Measurements from ENCODE around the gene BCAS1.

Gene BCAS1

DNA sequence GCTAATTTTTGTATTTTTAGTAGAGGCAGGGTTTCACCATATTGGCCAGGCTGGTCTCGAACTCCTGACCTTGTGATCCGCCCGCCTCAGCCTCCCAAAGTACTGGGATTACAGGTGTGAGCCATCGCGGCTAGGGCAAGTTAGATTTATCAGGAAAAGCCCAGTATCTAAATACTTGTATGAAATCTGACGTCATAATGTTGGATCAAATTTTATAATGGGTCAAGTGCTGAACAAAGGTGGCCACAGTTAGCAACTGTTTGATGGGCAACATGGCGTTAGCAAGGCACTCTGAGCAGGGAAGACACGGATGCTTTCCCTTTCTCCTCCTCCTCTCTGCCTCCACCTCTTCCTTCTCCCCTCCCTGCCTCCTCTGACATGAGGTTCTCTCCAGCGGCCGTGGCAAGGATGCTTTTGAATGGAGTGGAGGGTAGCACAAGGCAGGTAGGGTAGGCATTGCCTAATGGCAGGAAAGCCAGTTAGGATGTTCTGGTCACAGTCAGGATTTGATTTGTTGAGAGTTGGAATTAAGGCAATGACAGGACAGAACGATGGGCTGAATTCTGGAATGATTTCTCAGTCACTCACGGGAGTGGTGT lies 149.6 kb downstream of the BCAS1 start:
- Histone ChIP-seq H3K27me3 (ENCODE audit: control insufficient read depth, insufficient read depth, low read length) (no peaks in the 10 kb centered on the region), H3K4me3 (ENCODE audit: low read depth, low read length) (no peak overlapping the region), H3K4me1 (ENCODE audit: control insufficient read depth, insufficient read depth, low read length) (peaks cover 14% of the 10 kb centered on the region), H3K36me3 (ENCODE audit: control insufficient read depth, insufficient read depth, low read length) (no peaks in the 10 kb centered on the region), H3K9me3 (ENCODE audit: control insufficient read depth, insufficient read depth, low read length) (no peaks in the 10 kb centered on the region), H3K9ac (ENCODE audit: low read depth, low read length) (no peak overlapping the region)

DNA sequence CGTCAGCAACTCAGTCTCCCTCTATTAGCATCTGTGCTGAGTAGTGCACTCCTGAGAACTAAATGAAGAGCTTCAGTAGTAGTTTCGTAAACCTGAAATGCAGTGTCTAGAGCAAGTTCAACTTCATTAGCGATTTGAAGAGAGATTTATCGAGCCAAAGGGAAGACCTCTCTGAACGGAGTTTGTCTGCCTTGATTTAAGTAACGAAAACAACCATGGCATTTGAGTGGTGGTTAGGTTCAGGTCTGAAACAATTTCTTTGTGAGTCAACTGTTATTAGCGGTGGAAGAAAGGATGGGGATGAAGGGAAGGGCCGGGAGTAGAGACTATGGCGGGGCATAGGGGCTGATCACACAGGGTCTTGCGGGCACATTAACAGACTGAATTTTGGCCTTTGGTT lies 150.5 kb downstream of the BCAS1 start:
- Histone ChIP-seq H3K36me3 (ENCODE audit: control insufficient read depth, insufficient read depth, low read length) (no peaks in the 10 kb centered on the region), H3K27me3 (ENCODE audit: control insufficient read depth, insufficient read depth, low read length) (no peaks in the 10 kb centered on the region), H3K9ac (ENCODE audit: low read depth, low read length) (no peak overlapping the region), H3K4me3 (ENCODE audit: low read depth, low read length) (no peak overlapping the region), H3K4me1 (ENCODE audit: control insufficient read depth, insufficient read depth, low read length) (peaks cover 14% of the 10 kb centered on the region), H3K9me3 (ENCODE audit: control insufficient read depth, insufficient read depth, low read length) (no peaks in the 10 kb centered on the region)

- no peak overlapping the region for H3K9ac ChIP-seq (ENCODE audit: low read depth, low read length)
- H3K9me3 ChIP-seq (ENCODE audit: control insufficient read depth, insufficient read depth, low read length), result no peaks in the 10 kb centered on the region
- H3K27me3 ChIP-seq (ENCODE audit: control insufficient read depth, insufficient read depth, low read length), result no peaks in the 10 kb centered on the region
- H3K36me3 ChIP-seq (ENCODE audit: control insufficient read depth, insufficient read depth, low read length), result no peaks in the 10 kb centered on the region
- H3K4me1 ChIP-seq (ENCODE audit: control insufficient read depth, insufficient read depth, low read length), result peaks cover 19% of the 10 kb centered on the region
- H3K4me3 ChIP-seq (ENCODE audit: low read depth, low read length), result peak overlapping the region; percentile 31
Observed at GRCh38 chr20:53918949-53919361, 151.4 kb downstream of the BCAS1 start.

GRCh38 chr20:53918020-53918311 lies 152.4 kb downstream of the BCAS1 start:
- Histone ChIP-seq H3K36me3 (ENCODE audit: control insufficient read depth, insufficient read depth, low read length) (no peaks in the 10 kb centered on the region), H3K4me3 (ENCODE audit: low read depth, low read length) (no peak overlapping the region), H3K9me3 (ENCODE audit: control insufficient read depth, insufficient read depth, low read length) (no peaks in the 10 kb centered on the region), H3K27me3 (ENCODE audit: control insufficient read depth, insufficient read depth, low read length) (no peaks in the 10 kb centered on the region), H3K4me1 (ENCODE audit: control insufficient read depth, insufficient read depth, low read length) (peaks cover 19% of the 10 kb centered on the region), H3K9ac (ENCODE audit: low read depth, low read length) (no peak overlapping the region)

DNA sequence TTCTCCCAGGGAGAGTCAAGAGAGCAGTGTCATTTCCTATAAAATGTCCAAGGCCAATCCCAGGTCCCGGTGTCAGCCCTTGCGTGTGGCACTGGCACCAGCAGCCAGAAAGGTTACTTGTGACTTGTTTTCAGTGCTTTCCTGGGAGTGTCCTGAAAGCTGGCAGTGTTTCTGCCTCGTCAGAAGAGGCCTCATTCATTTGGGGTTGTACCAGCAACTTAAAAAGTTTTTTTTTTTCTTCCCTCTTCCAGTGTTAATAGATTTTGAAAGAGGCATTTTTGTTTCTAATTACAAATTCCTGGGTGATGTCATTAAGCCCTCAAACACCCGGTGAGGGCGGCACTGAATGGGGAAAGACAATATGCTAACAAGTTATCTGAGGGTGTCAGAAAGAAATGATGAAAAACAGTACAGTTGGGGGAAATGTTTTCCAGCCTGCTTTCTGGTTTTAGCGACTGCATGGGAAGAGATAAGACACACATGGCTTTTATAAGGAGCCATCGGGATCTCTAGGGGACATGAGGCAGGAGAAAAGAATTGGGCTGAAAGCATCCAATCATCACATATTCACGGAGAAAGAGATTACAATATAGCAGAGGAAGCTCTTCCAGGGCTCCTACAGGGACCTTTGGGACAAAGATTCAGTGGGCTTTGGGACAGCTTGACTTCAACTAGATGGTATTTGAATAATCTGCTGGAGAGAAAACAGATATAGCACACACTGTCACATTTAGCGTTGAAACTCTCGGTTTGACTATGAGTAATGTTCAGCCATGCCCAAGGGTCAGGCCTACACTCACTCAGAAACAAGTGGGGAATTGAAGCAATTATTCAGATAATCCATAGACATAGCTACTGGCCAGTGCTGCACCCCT lies 153.0 kb downstream of the BCAS1 start:
- no peak overlapping the region for H3K9ac ChIP-seq (ENCODE audit: low read depth, low read length)
- H3K36me3 ChIP-seq (ENCODE audit: control insufficient read depth, insufficient read depth, low read length), result no peaks in the 10 kb centered on the region
- peaks cover 19% of the 10 kb centered on the region for H3K4me1 ChIP-seq (ENCODE audit: control insufficient read depth, insufficient read depth, low read length)
- no peaks in the 10 kb centered on the region for H3K27me3 ChIP-seq (ENCODE audit: control insufficient read depth, insufficient read depth, low read length)
- H3K4me3 ChIP-seq (ENCODE audit: low read depth, low read length), result no peak overlapping the region
- H3K9me3 ChIP-seq (ENCODE audit: control insufficient read depth, insufficient read depth, low read length), result no peaks in the 10 kb centered on the region

GRCh38 chr20:53916173-53916512 lies 154.3 kb downstream of the BCAS1 start:
- H3K9me3 ChIP-seq (ENCODE audit: control insufficient read depth, insufficient read depth, low read length), result no peaks in the 10 kb centered on the region
- H3K4me3 ChIP-seq (ENCODE audit: low read depth, low read length), result no peak overlapping the region
- peaks cover 19% of the 10 kb centered on the region for H3K4me1 ChIP-seq (ENCODE audit: control insufficient read depth, insufficient read depth, low read length)
- no peak overlapping the region for H3K9ac ChIP-seq (ENCODE audit: low read depth, low read length)
- H3K36me3 ChIP-seq (ENCODE audit: control insufficient read depth, insufficient read depth, low read length), result no peaks in the 10 kb centered on the region
- H3K27me3 ChIP-seq (ENCODE audit: control insufficient read depth, insufficient read depth, low read length), result no peaks in the 10 kb centered on the region

GRCh38 chr20:53915446-53916172 lies 154.8 kb downstream of the BCAS1 start:
- Histone ChIP-seq H3K4me1 (ENCODE audit: control insufficient read depth, insufficient read depth, low read length) (peaks cover 15% of the 10 kb centered on the region), H3K9me3 (ENCODE audit: control insufficient read depth, insufficient read depth, low read length) (no peaks in the 10 kb centered on the region), H3K4me3 (ENCODE audit: low read depth, low read length) (peak overlapping the region; percentile 79), H3K27me3 (ENCODE audit: control insufficient read depth, insufficient read depth, low read length) (no peaks in the 10 kb centered on the region), H3K36me3 (ENCODE audit: control insufficient read depth, insufficient read depth, low read length) (no peaks in the 10 kb centered on the region), H3K9ac (ENCODE audit: low read depth, low read length) (no peak overlapping the region)

GRCh38 chr20:53914781-53915445 lies 155.5 kb downstream of the BCAS1 start:
- Histone ChIP-seq H3K36me3 (ENCODE audit: control insufficient read depth, insufficient read depth, low read length) (no peaks in the 10 kb centered on the region), H3K9me3 (ENCODE audit: control insufficient read depth, insufficient read depth, low read length) (no peaks in the 10 kb centered on the region), H3K27me3 (ENCODE audit: control insufficient read depth, insufficient read depth, low read length) (no peaks in the 10 kb centered on the region), H3K9ac (ENCODE audit: low read depth, low read length) (no peak overlapping the region), H3K4me1 (ENCODE audit: control insufficient read depth, insufficient read depth, low read length) (peaks cover 15% of the 10 kb centered on the region), H3K4me3 (ENCODE audit: low read depth, low read length) (peak overlapping the region; percentile 79)

DNA sequence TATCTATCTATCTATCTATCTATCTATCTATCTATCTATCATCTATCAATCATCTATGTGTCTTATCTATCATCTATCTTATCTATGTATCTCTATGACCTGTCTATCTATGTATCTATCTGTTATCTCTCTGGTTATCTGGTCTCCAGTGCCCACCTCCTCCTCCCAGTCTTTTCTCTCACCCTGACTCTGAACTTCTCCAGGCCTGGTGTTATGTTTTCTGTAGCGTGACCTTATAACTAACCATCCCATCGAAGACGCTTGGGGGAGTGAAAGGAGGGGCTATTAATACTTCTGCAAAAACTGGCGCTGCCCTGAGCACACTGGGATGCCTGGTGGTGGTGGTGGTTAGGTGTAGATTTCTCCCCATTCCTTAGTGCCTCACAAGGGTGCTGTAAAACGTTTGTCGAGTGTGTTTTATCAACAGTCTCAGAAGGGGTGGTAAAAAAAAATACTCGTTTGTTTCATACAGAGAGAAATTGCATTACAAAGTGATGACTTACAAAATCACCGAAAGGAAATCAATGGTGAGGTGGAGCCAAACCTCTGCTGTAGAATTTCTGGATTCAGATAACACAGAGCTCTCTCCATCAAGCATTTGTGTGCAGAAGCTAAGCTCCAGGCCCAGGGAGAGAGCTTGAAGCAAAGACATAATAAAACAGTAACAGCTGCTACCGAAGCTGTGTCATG lies 156.2 kb downstream of the BCAS1 start:
- no peaks in the 10 kb centered on the region for H3K9me3 ChIP-seq (ENCODE audit: control insufficient read depth, insufficient read depth, low read length)
- no peak overlapping the region for H3K4me3 ChIP-seq (ENCODE audit: low read depth, low read length)
- no peaks in the 10 kb centered on the region for H3K36me3 ChIP-seq (ENCODE audit: control insufficient read depth, insufficient read depth, low read length)
- H3K27me3 ChIP-seq (ENCODE audit: control insufficient read depth, insufficient read depth, low read length), result no peaks in the 10 kb centered on the region
- H3K4me1 ChIP-seq (ENCODE audit: control insufficient read depth, insufficient read depth, low read length), result peaks cover 15% of the 10 kb centered on the region
- H3K9ac ChIP-seq (ENCODE audit: low read depth, low read length), result no peak overlapping the region

DNA sequence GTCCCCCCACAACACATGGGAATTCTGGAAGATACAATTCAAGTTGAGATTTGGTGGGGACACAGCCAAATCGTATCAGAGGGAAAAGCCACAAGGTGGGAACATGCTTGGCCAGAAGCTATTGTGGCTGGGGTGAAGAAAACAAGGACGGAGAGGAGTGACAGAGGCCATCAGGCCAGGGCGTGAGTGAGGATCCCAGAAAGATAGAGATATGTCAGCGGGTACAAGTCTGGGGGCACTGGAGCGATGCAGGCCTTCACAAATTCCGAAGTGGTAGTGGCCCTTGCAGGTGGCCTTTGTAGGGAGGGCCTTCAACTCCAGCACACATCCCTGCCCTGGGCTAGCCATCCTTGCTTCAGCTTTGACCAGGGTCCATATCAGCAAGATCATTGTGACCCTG lies 159.1 kb downstream of the BCAS1 start:
- H3K27me3 ChIP-seq (ENCODE audit: control insufficient read depth, insufficient read depth, low read length), result no peaks in the 10 kb centered on the region
- no peaks in the 10 kb centered on the region for H3K9me3 ChIP-seq (ENCODE audit: control insufficient read depth, insufficient read depth, low read length)
- H3K36me3 ChIP-seq (ENCODE audit: control insufficient read depth, insufficient read depth, low read length), result no peaks in the 10 kb centered on the region
- H3K4me3 ChIP-seq (ENCODE audit: low read depth, low read length), result no peak overlapping the region
- H3K9ac ChIP-seq (ENCODE audit: low read depth, low read length), result no peak overlapping the region
- H3K4me1 ChIP-seq (ENCODE audit: control insufficient read depth, insufficient read depth, low read length), result peaks cover 10% of the 10 kb centered on the region

- Histone ChIP-seq H3K9ac (ENCODE audit: low read depth, low read length) (no peak overlapping the region), H3K4me3 (ENCODE audit: low read depth, low read length) (no peak overlapping the region), H3K27me3 (ENCODE audit: control insufficient read depth, insufficient read depth, low read length) (no peaks in the 10 kb centered on the region), H3K36me3 (ENCODE audit: control insufficient read depth, insufficient read depth, low read length) (no peaks in the 10 kb centered on the region), H3K9me3 (ENCODE audit: control insufficient read depth, insufficient read depth, low read length) (no peaks in the 10 kb centered on the region), H3K4me1 (ENCODE audit: control insufficient read depth, insufficient read depth, low read length) (peaks cover 6% of the 10 kb centered on the region)
Observed at GRCh38 chr20:53910351-53911002, 159.9 kb downstream of the BCAS1 start.
